GOT3 (cell line): ENCODE measurements around the gene ARHGAP28.
A peak's percentile ranks its signal among the peaks of the same experiment; 100 is the strongest.

Experiments
- DNase-seq: peaks from one replicate; lab custom pipeline; 2025; ENCODE audit warnings: mixed read lengths; lab: John Stamatoyannopoulos, UW

Gene ARHGAP28, protein sequence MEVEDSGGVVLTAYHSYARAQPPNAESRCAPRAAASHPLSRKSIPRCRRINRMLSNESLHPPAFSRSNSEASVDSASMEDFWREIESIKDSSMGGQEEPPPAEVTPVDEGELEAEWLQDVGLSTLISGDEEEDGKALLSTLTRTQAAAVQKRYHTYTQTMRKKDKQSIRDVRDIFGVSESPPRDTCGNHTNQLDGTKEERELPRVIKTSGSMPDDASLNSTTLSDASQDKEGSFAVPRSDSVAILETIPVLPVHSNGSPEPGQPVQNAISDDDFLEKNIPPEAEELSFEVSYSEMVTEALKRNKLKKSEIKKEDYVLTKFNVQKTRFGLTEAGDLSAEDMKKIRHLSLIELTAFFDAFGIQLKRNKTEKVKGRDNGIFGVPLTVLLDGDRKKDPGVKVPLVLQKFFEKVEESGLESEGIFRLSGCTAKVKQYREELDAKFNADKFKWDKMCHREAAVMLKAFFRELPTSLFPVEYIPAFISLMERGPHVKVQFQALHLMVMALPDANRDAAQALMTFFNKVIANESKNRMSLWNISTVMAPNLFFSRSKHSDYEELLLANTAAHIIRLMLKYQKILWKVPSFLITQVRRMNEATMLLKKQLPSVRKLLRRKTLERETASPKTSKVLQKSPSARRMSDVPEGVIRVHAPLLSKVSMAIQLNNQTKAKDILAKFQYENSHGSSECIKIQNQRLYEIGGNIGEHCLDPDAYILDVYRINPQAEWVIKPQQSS

DNA sequence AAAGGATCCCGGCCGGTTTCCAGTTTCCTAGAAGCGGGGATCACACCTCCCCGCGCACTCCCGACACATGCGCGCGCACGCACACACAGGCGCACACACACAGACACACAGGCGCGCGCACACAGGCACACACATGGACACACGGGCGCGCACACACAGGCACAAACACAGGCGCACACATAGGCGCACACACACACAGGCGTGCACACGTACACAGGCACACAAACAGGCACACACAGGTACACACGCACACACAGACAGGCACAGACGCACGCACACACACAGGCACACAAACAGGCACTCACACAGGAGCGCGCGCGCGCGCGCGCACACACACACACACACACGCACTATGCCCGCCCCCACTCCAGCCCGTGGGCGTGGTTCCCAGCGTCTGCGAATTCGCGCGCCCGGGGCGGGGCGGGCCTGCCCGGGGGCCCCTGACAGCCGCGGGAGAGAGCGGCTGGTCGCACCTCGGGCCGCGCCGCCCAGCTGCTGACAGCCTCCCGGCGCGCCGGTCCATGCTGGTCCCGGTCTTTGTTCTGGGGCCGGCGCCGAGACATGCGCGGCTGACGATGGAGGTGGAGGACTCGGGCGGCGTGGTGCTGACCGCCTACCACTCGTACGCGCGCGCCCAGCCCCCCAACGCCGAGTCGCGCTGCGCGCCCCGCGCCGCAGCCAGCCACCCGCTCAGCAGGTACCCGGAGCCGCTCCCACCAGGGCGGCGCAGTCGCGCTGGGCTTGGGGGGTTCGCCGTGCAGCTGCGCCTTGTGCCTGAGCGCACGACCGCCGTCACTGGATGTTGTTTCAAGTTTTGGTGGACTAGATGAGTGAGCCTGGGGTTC, at the start of gene ARHGAP28:
Gene ARHGAP28 (plus strand): TSS at position 470 of the 845 bp plus-strand sequence. CDS start 106 bp downstream, at position 576.
- DNase-seq = peak; percentile 11

GRCh38 chr18:6681331-6681875, 48.1 kb upstream of the ARHGAP28 start:
- DNase-seq = no peak

GRCh38 chr18:6682437-6683111, 46.9 kb upstream of the ARHGAP28 start:
- DNase-seq = no peak

- DNase-seq = no peak
These were observed 46.2 kb upstream of the ARHGAP28 start for GRCh38 chr18:6683112-6683876.

GRCh38 chr18:6687676-6688075, 41.8 kb upstream of the ARHGAP28 start:
- DNase-seq = no peak

DNA sequence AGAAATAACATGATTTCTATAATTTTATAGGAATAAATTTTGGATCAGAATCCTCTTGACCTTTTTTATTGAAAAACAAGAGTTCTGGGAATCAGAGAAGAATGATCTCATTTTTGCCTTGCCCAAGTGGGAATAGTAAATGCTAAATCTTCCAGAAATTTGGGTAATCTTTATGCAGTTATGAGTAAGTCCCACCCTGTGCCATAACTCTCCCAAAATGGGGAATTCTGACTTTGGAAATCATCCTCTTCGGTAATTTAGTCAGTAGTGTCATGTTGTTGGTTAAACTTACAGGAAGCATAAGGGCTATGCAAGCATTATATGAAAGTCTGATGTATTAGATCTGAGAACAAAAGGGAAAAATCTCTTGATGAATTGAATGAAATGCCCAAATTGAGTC, 20.6 kb upstream of the ARHGAP28 start:
- no peak for DNase-seq

DNA sequence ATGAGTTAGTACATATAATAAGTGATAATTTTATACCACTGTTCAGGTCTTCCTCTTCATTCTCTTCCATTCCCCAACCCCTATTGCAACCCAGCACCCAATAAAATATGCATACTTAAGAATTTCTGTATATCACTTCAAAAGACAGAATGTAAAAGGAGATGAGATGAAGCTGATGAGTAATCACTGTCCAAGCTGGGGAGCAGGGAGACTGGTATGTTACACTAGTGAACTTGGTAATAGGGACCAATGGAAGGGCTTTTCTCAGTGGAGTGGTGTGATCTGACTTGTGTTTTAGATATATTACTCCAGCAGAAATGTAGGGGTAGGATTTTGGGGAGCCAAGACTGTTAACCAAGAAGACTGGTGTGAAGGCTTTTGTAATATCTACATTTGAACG, 18.0 kb upstream of the ARHGAP28 start:
- no peak for DNase-seq

DNA sequence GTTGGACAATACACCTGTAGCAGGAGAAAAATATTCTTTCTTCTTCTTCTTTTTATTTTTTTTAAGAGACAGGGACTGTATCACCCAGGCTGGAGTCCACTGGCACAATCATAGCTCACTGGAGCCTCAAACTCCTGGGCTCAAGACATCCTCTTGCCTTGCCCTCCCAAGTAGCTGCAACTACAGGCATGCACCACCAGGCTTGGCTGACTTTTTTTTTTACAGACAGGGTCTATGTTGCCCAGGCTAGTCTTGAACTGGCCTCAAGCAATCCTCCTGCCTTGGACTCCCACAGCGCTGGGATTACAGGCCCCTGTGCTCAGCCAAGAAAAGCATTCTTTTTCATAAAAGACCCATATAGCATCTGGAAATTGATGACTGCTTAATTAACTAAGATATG, 17.1 kb upstream of the ARHGAP28 start:
- no peak for DNase-seq

DNA sequence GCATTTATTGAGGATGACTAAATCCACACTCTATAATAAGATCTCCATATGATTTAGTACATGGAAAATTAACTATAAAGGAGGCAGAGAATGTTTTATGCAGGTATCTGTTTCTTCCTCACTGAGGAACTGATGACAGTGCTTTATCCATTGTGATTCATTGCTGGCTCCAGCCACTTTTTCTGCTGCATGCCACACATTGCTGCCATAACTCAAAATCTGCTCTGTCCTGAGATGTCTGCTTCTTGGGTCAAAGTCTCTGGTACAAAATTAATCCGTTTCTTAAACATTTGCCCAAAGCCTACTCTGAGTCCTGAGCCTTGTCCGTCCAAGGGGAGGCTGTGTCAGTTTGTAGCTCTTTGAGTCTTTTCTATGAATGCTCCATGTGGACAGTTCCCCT, 15.5 kb upstream of the ARHGAP28 start:
- DNase-seq = no peak

DNA sequence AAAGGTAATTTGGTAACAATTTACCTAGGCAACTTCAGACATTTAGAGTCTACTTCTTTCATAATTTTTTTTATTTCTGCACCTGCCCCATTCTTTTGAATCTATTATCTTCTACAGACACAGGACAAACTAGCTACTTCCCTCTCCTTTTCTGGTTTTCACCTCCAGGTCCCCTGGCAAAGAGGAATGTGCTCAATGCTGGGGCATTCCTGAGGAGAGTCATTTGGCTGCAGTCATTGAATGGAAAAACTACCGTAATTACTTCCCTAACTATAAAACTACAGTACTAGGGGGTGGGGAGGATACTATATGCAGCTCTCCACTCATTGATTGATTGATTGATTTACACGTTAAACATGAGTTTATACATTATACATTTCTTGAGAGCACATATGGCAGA, 11.2 kb upstream of the ARHGAP28 start:
- DNase-seq = no peak

DNA sequence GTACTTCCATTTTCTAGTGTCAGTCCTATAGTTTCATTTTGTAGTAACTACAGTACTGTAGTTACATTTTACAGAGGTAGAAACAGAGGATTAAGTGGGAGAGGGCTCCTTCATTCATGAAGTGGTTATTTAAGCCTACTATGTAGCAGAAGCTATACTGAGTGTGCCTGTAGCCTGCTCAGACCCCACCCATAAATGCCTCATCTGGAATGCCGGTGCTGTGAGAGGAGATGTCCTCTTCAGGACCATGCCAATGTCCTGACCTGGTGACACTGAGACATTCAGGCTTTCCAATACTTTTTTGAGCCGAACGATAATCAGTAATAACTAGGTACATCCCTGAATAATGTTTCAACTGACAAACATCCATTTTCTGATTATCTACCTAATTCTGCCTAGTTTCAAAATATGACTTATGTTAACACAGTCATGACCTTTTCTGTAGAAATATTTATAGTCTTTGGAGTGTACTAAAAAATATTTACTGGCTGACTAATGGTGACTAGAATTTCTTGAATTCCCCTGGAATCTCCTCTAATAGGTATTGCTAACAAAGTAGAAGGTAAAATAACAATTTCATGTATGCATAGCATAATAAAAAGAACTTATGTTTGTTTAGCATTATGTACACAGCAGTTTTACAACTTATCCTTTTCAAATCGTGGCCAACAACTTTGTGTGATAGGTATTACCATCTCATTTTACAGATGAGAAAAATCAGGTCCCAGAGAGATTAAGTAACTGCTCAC, 10.2 kb upstream of the ARHGAP28 start:
- no peak for DNase-seq

GRCh38 chr18:6719910-6720683, 9.4 kb upstream of the ARHGAP28 start:
- no peak for DNase-seq

DNA sequence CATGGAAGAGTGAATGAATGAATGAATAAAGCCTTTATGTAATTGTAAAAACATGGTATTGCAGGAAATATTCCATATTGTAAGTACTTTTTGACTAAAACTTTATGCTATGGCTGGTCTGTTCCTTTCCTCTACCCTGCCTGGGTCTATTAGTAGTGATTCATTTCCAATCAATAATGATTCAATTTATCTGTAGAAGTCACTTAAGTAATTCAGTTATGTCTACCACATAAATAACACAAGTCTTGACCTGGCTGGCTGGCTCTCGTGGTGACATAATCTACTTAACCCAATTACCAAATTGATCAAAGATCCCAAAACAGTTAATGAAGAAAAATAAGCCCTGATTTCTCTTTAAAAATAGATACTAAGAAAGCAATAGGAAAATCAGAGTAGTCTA, 7.8 kb upstream of the ARHGAP28 start:
- DNase-seq = no peak

GRCh38 chr18:6722690-6723089, 6.8 kb upstream of the ARHGAP28 start:
- DNase-seq = no peak

GRCh38 chr18:6724331-6724730, 5.2 kb upstream of the ARHGAP28 start:
- no peak for DNase-seq

DNA sequence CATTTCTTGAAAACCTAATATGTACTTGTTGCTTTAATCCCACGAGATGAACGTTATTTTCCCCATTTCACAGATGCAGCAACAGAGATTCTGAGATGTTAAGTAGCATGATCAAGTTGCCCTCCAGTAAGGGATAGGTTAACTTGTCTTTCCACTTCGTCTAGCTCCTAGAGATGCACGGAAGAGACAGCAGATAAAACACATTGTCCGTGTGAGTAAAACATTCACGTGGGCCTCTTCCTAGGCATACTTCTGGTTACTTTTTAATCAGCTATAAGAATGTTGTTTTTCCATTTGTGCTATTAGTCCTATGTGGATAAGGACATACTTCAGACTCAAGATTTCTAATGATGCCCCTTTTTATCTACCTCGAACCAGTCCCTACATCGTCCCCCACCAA, 1.2 kb upstream of the ARHGAP28 start:
- no peak for DNase-seq

DNA sequence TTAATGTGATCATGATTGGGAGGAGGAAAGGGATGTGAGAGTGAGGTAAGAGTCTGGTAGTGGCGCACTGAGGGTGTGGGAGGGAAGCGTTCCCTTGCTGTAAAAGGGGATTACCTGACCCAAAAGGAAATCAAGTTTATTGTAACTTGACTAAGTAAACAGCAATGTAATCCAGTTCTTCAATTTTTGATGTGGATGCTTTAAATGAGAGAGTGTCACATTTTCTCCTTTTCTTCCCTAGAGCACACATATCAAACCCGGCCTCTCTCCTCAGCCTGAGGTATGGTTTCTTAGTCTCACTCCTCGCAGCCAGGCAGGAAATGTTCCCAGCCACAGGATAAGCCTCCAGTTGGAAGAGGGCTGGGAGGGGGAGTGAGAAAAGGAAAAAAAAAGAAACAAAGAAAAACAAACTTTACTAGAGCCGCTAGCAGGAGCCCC, 688 bp upstream of the ARHGAP28 start:
- DNase-seq = peak; percentile 19

DNA sequence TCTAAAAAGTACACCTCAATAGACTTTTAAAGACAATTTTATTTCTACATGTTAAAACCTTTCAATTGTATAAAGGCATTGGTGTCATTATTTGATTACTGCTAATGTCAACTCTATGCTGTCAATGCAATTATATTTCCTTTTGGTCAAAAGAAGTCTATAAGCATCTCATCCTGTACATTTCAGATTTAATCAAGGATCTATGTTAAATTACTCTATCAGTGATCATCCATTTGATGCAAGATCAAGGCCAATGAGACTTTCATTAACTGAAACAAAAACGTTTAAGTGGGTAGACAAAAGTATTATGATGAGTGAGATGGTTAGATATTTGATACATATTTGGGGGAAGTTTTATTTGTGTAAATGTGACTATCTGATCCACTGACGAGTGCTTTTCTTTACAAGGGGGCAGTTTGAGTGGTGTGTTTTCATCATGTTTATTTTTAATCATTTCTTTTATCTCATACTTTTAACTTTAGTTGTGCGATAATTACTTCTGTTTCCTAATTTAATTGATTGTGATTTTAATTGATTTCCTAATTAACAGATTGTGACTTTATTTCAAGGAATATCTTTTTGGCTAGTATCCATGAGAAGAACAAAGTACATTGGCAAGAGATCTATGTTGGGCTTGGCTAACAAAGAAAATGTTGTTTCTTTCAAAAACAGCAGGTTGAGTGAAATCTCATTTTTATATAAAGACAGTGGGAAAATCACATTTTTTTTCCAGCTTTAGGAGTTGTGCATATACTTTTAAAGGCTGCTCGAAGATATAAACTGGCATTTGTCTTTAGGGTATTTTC, 1.1 kb downstream of the ARHGAP28 start:
- DNase-seq = no peak
